ENCODE data around the gene CC2D2A. TPM values are rescaled to one million over a fixed set of nuclear protein-coding genes. Genes with fewer than 3 reads are reported as not detected.
A peak's percentile ranks its signal among the peaks of the same experiment; 100 is the strongest.

The CC2D2A gene
- total RNA-seq, 1 donor from 2014 or later: 14.0 TPM

DNA sequence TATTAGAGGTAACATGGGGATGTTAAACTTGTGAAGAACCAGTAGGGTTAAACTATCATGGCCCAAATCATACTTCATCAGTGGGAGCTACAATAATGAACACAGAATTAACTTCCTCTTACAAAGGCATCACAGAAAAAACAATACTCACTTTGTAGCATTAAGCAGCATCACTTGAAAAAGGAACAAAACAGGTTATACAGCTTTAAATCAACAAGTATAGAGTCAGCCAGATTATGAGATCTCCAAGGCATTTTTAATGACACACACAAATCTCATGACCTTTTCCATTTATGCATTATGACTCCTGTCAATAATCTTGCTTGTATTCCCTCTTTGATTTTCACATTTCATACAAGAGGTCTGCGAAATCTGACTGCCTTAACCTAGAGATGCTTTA, 167.1 kb downstream of the CC2D2A start:
- no peak for DNase-seq (ENCODE audit: low read depth)
- no peak overlapping the region for H2AFZ ChIP-seq (ENCODE audit: low read depth, low read length)
- H4K20me1 ChIP-seq (ENCODE audit: insufficient read depth, low read length): peaks cover 8% of the 10 kb centered on the region
- no peaks in the 10 kb centered on the region for H3K4me1 Mint-ChIP-seq (ENCODE audit: low read depth, unreplicated experiment)
- no peaks in the 10 kb centered on the region for H3K9me3 Mint-ChIP-seq (ENCODE audit: unreplicated experiment)
- TF ChIP-seq EZH2 (IDR thresholded peaks at IDR 0.05; ENCODE audit: insufficient read depth, low read length): no peak
- TF ChIP-seq, protein P1, sequence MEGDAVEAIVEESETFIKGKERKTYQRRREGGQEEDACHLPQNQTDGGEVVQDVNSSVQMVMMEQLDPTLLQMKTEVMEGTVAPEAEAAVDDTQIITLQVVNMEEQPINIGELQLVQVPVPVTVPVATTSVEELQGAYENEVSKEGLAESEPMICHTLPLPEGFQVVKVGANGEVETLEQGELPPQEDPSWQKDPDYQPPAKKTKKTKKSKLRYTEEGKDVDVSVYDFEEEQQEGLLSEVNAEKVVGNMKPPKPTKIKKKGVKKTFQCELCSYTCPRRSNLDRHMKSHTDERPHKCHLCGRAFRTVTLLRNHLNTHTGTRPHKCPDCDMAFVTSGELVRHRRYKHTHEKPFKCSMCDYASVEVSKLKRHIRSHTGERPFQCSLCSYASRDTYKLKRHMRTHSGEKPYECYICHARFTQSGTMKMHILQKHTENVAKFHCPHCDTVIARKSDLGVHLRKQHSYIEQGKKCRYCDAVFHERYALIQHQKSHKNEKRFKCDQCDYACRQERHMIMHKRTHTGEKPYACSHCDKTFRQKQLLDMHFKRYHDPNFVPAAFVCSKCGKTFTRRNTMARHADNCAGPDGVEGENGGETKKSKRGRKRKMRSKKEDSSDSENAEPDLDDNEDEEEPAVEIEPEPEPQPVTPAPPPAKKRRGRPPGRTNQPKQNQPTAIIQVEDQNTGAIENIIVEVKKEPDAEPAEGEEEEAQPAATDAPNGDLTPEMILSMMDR (IDR thresholded peaks at IDR 0.05; ENCODE audit: insufficient read depth, low read depth, low read length): no peak
- FAIRE-seq: peak; percentile 9
- peaks cover 47% of the 10 kb centered on the region for H3K79me2 ChIP-seq (ENCODE audit: insufficient read depth, low read length)
- no peaks in the 10 kb centered on the region for H3K27me3 ChIP-seq (ENCODE audit: insufficient read depth, low read length)
- H3K27ac Mint-ChIP-seq (ENCODE audit: unreplicated experiment): no peak overlapping the region
- peaks cover 27% of the 10 kb centered on the region for H3K36me3 ChIP-seq (ENCODE audit: insufficient read depth, low read length)
- H3K4me2 ChIP-seq (ENCODE audit: low read length): no peak overlapping the region
- H3K9me3 ChIP-seq (ENCODE audit: insufficient read depth, low read depth, low read length): no peaks in the 10 kb centered on the region
- H3K4me1 ChIP-seq (ENCODE audit: insufficient read depth, low read length): no peaks in the 10 kb centered on the region
- H3K4me3 Mint-ChIP-seq (ENCODE audit: unreplicated experiment): no peak overlapping the region
- H3K27ac ChIP-seq (ENCODE audit: low read depth, low read length): no peak overlapping the region
- no peak overlapping the region for H3K4me3 ChIP-seq (ENCODE audit: insufficient read depth, low read depth, low read length)
- peaks cover 3% of the 10 kb centered on the region for H3K36me3 Mint-ChIP-seq (ENCODE audit: low read depth, unreplicated experiment)
- H3K27me3 Mint-ChIP-seq (ENCODE audit: low read depth, unreplicated experiment): no peaks in the 10 kb centered on the region
- H3K9ac ChIP-seq (ENCODE audit: low read length): no peak overlapping the region

DNA sequence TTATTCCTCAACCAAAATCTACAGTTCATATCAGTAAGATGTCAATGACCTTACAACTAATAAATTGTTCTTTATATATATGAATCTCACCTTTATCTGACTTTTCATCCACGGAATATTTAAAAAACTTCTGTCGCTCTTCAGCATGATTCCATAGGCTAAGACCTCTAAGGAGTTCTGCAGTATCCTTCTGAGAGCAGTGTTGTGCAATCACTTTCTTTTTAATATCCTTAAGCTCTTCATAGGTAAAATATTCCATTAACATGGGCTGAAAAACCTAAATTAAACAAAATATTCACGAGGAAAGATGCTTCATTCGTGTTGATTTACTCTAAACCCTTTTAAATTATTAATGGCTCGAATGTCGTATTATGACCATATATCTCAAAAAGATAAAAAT, 168.7 kb downstream of the CC2D2A start:
- Histone ChIP-seq H3K27me3 (ENCODE audit: insufficient read depth, low read length) (no peaks in the 10 kb centered on the region), H3K27ac (ENCODE audit: low read depth, low read length) (no peak overlapping the region), H3K4me1 (ENCODE audit: insufficient read depth, low read length) (no peaks in the 10 kb centered on the region), H3K9ac (ENCODE audit: low read length) (no peak overlapping the region), H3K79me2 (ENCODE audit: insufficient read depth, low read length) (peaks cover 60% of the 10 kb centered on the region), H3K4me3 (ENCODE audit: insufficient read depth, low read depth, low read length) (no peak overlapping the region), H3K36me3 (ENCODE audit: insufficient read depth, low read length) (peaks cover 27% of the 10 kb centered on the region), H4K20me1 (ENCODE audit: insufficient read depth, low read length) (peaks cover 8% of the 10 kb centered on the region), H2AFZ (ENCODE audit: low read depth, low read length) (no peak overlapping the region), H3K9me3 (ENCODE audit: insufficient read depth, low read depth, low read length) (no peaks in the 10 kb centered on the region), H3K4me2 (ENCODE audit: low read length) (no peak overlapping the region)
- Mint-ChIP-seq H3K9me3 (ENCODE audit: unreplicated experiment) (no peaks in the 10 kb centered on the region), H3K4me3 (ENCODE audit: unreplicated experiment) (no peak overlapping the region), H3K4me1 (ENCODE audit: low read depth, unreplicated experiment) (no peaks in the 10 kb centered on the region), H3K27ac (ENCODE audit: unreplicated experiment) (no peak overlapping the region), H3K27me3 (ENCODE audit: low read depth, unreplicated experiment) (no peaks in the 10 kb centered on the region), H3K36me3 (ENCODE audit: low read depth, unreplicated experiment) (peaks cover 2% of the 10 kb centered on the region)
- TF ChIP-seq, protein P1 (IDR thresholded peaks at IDR 0.05; ENCODE audit: insufficient read depth, low read depth, low read length): no peak
- TF ChIP-seq EZH2 (IDR thresholded peaks at IDR 0.05; ENCODE audit: insufficient read depth, low read length): no peak
- DNase-seq (ENCODE audit: low read depth): no peak
- FAIRE-seq: no peak

DNA sequence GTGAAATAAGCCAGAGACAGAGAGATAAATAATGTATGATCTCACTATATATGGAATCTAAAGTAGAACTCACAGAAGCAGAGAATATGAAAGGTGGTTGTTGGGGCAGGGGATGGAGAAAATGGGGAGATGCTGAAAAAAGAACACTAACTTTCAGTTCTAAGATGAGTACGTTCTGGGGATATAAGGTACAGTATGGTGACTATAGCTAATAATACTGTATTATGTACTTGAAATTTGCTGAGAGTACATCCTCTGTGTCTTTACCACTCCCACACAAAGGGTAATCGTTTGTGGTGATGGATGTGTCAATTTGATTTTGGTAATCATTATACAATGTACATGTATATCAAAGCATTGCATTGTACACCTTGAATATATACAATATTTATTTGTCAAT, 178.9 kb downstream of the CC2D2A start:
- no peak overlapping the region for H3K4me3 Mint-ChIP-seq (ENCODE audit: unreplicated experiment)
- Histone ChIP-seq H3K27ac (ENCODE audit: low read depth, low read length) (no peak overlapping the region), H3K9ac (ENCODE audit: low read length) (no peak overlapping the region), H2AFZ (ENCODE audit: low read depth, low read length) (no peak overlapping the region), H4K20me1 (ENCODE audit: insufficient read depth, low read length) (peaks cover 63% of the 10 kb centered on the region), H3K36me3 (ENCODE audit: insufficient read depth, low read length) (peaks cover 5% of the 10 kb centered on the region), H3K4me2 (ENCODE audit: low read length) (no peak overlapping the region), H3K27me3 (ENCODE audit: insufficient read depth, low read length) (no peaks in the 10 kb centered on the region), H3K4me1 (ENCODE audit: insufficient read depth, low read length) (peaks cover 16% of the 10 kb centered on the region), H3K4me3 (ENCODE audit: insufficient read depth, low read depth, low read length) (no peak overlapping the region), H3K9me3 (ENCODE audit: insufficient read depth, low read depth, low read length) (no peaks in the 10 kb centered on the region), H3K79me2 (ENCODE audit: insufficient read depth, low read length) (peaks cover 97% of the 10 kb centered on the region)
- no peaks in the 10 kb centered on the region for H3K36me3 Mint-ChIP-seq (ENCODE audit: low read depth, unreplicated experiment)
- H3K9me3 Mint-ChIP-seq (ENCODE audit: unreplicated experiment): no peaks in the 10 kb centered on the region
- H3K27ac Mint-ChIP-seq (ENCODE audit: unreplicated experiment): no peak overlapping the region
- no peaks in the 10 kb centered on the region for H3K27me3 Mint-ChIP-seq (ENCODE audit: low read depth, unreplicated experiment)
- no peak for DNase-seq (ENCODE audit: low read depth)
- peaks cover 28% of the 10 kb centered on the region for H3K4me1 Mint-ChIP-seq (ENCODE audit: low read depth, unreplicated experiment)
- no peak for TF ChIP-seq EZH2 (IDR thresholded peaks at IDR 0.05; ENCODE audit: insufficient read depth, low read length)
- TF ChIP-seq, protein P1 (IDR thresholded peaks at IDR 0.05; ENCODE audit: insufficient read depth, low read depth, low read length): no peak
- peak; percentile 45 for FAIRE-seq

Measured in astrocyte (in vitro differentiated cells and primary cell).